Uterus (tissue), 4 donors: Measurements from ENCODE around the gene MARVELD1. TPM values are rescaled to one million over a fixed set of nuclear protein-coding genes. Genes with fewer than 3 reads are reported as not detected.
"Not testable (repeated sequence)": the region's sequence is repeated elsewhere in the genome, so short reads cannot be mapped to it uniquely, and the experiment has no call there.

ENCODE experiments used
- DNase-seq, 2 donors: peaks; one replicate each; pipeline ENCODE4 v3.0.0-alpha.2; 2019 to 2020
- H3K27ac ChIP-seq, 2 donors: fragments of 200-600 bp; sonication (generic); 1 replicate in 1 of 2; 2 replicates in 1 of 2; pipeline ENCODE4 v1.5.1; 2016 to 2018
- H3K27me3 ChIP-seq, 2 donors: fragments of 200-600 bp; sonication (generic); one replicate each; pipeline ENCODE4 v1.5.1; 2018 to 2019; ENCODE audit warnings: control low read depth in 1 of 2
- H3K36me3 ChIP-seq, 2 donors: fragments of 200-600 bp; sonication (generic); one replicate each; pipeline ENCODE4 v1.5.1; 2019; ENCODE audit warnings: control low read depth in 1 of 2
- H3K4me1 ChIP-seq, 2 donors: fragments of 200-600 bp; sonication (generic); one replicate each; pipeline ENCODE4 v1.5.1; 2018 to 2019; ENCODE audit warnings: control low read depth in 1 of 2
- H3K4me3 ChIP-seq, 2 donors: fragments of 200-600 bp; sonication (generic); 1 replicate in 1 of 2; 2 replicates in 1 of 2; pipeline ENCODE4 v1.5.1; 2018 to 2019; ENCODE audit warnings: mild to moderate bottlenecking in 1 of 2
- H3K9me3 ChIP-seq, 2 donors: fragments of 200-600 bp; sonication (generic); one replicate each; pipeline ENCODE4 v1.5.1; 2019; ENCODE audit warnings: control low read depth in 1 of 2
- CTCF ChIP-seq, 4 experiments: fragments of 200-600 bp in 2 of 4; fragments of 450-650 bp in 2 of 4; sonication (generic) in 2 of 4; IDR thresholded peaks; one replicate each; pipeline ENCODE4 v1.5.1; 2016 to 2019; ENCODE audit warnings: antibody characterized with exemption in 4 of 4, mild to moderate bottlenecking in 2 of 4, moderate library complexity in 1 of 4
- POLR2A ChIP-seq, 2 donors: fragments of 450-650 bp; IDR thresholded peaks; one replicate each; pipeline ENCODE4 v1.6.1; 2016; ENCODE audit warnings: antibody characterized with exemption in 2 of 2, mild to moderate bottlenecking in 1 of 2, moderate library complexity in 1 of 2
- intact Hi-C: fragments of 100-400 bp; cut with DNase I; formaldehyde crosslinking; loops from one replicate; pipeline ENCODE4 v1.15.1; 2023; ENCODE audit warnings: low total_unique reads
- total RNA-seq, 4 donors: library from RNA; depleted of rRNA in 3 of 4; stranded (reverse); fragments of >200 nt in 3 of 4; gene quantifications; one replicate each; pipeline versions ENCODE4 v1.1.0 to v1.2.4, GENCODE V29; 2014 to 2023
- donor health status: DM: yes; HTN: yes; CAD: no.

MARVELD1 gene
- total RNA-seq, 4 donors from 2014 or later = 36.9 to 158 (median 59.4) TPM

DNA sequence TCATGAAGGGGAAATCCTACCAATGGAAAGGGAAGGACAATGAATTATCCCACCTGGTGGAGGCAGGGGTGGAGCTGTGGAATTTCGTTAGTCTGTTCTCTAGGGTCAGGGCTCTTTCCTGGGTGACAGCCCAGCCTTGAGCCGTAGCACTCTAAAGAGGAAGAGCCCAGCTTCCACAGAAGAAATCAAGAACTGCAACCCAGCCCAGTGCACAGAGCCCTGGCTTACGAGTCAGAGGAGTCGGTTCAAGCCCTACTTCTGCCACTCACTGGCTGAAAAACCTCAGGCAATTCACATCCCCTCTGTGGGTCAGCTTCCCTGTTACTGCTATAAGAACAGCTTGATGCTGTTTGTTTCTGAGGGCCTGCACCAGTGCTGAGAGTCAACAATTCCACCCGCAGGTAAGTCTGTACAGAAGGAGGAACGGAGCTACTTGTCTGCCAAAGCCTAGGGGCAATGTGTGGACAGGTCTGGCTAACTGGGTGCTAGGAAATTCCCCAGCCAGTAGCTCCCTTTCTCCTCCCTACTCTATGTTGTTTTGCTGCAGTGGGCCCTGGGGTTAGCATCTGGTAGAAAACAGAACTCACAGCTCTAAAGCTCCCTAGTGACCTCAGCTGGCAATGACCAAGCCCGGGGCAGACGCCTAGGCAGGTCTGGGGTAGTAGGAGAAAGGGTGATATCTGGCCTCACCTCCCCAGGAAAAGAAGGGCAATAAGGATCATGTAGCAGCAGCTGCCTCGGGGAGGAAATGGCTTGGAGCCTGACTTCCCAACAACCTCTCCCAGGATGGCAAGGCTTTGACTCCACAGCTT, 29.8 kb upstream of the MARVELD1 start:
- no peaks in the 10 kb centered on the region for H3K27me3 ChIP-seq
- DNase-seq = no peak

GRCh38 chr10:97684368-97684713, 29.2 kb upstream of the MARVELD1 start:
- H3K9me3 ChIP-seq, intact Hi-C loops, H3K27me3 ChIP-seq, DNase-seq, H3K36me3 ChIP-seq: not testable (repeated sequence)
- peak overlapping the region in 1 of 2 donors; percentile 91 for H3K4me3 ChIP-seq
- peak overlapping the region; percentile 91 to 97 for H3K27ac ChIP-seq
- H3K4me1 ChIP-seq = peaks cover 9 to 15% of the 10 kb centered on the region in 2 donors

More for the DNA sequence above, 29.8 kb upstream of the MARVELD1 start:
- H3K4me1 ChIP-seq = peaks cover 9 to 15% of the 10 kb centered on the region in 2 donors
- H3K4me3 ChIP-seq = peak overlapping the region in 1 of 2 donors; percentile 91
- H3K27ac ChIP-seq = peak overlapping the region; percentile 91 to 97
- H3K36me3 ChIP-seq = no peaks in the 10 kb centered on the region
- intact Hi-C loops = no loop called here
- no peak for TF ChIP-seq CTCF (IDR thresholded peaks at IDR 0.05)
- TF ChIP-seq POLR2A (IDR thresholded peaks at IDR 0.05) = no peak
- no peaks in the 10 kb centered on the region for H3K9me3 ChIP-seq

DNA sequence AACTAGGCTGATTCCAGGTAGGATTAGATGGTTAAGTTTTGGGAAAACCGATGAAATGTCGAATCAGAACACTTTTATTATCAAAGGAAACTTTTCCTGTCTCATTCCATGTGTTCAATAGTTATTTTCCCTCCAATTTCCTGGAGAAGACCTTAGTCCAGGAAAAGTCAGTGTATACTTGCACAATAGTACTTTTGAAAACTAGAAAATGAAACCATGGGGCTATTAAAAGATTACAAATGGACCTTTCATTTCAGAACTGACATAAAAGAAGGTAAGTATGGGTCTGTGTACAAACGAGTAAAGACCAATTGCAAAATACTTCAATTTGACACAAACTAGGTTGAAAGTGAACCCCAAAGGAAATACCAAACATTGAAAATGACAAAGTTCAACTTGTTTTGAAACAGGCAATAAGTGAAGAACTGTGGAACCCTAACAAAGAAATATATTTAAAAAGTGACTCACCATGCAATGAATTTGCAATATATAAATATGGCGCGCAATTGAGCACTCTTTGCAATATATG, 28.6 kb upstream of the MARVELD1 start:
- no peak for TF ChIP-seq CTCF (IDR thresholded peaks at IDR 0.05)
- peak overlapping the region; percentile 91 to 97 for H3K27ac ChIP-seq
- H3K27me3 ChIP-seq = no peaks in the 10 kb centered on the region
- no peaks in the 10 kb centered on the region for H3K36me3 ChIP-seq
- intact Hi-C loops = no loop called here
- no peak for DNase-seq
- H3K4me3 ChIP-seq = peak overlapping the region in 1 of 2 donors; percentile 91
- no peaks in the 10 kb centered on the region for H3K9me3 ChIP-seq
- H3K4me1 ChIP-seq = peaks cover 9 to 15% of the 10 kb centered on the region in 2 donors

DNA sequence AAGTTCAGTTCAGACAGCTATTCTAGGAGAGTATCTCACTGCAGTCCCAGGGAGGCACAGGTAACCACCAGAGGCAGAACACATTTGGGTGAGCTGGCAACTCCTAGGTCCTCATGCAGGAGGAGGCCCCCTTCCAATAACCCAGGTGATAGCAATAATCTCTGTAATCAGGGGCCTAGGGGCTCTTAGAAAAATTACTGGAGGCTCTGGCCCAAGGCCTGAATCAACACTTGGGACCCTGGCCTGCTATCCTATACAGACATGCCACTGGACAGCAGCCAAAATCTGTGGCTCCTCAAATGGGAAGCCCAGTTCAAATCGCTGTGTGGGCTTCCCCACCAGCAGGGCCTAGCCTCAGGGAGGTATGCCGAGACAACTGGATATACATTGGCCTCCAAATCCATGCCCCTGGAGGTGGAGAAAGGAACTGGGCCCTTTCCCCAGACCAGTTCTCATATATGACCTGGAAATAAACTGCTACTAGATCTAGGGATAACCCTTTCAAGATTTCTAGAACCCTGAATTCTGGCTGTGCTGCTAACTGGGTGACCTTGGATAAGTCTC, 28.1 kb upstream of the MARVELD1 start:
- TF ChIP-seq POLR2A (IDR thresholded peaks at IDR 0.05) = no peak
- peak in 1 of 4 experiments; percentile 4 for TF ChIP-seq CTCF (IDR thresholded peaks at IDR 0.05)
- Histone ChIP-seq H3K9me3 (no peaks in the 10 kb centered on the region), H3K4me1 (peaks cover 9 to 15% of the 10 kb centered on the region in 2 donors), H3K27ac (peak overlapping the region; percentile 91 to 97), H3K4me3 (peak overlapping the region; percentile 80 to 91), H3K27me3 (no peaks in the 10 kb centered on the region), H3K36me3 (no peaks in the 10 kb centered on the region)
- no peak for DNase-seq
- intact Hi-C loops = no loop called here

GRCh38 chr10:97686301-97686961, 27.1 kb upstream of the MARVELD1 start:
- no peak for DNase-seq
- no peak for TF ChIP-seq POLR2A (IDR thresholded peaks at IDR 0.05)
- TF ChIP-seq CTCF (IDR thresholded peaks at IDR 0.05) = no peak
- Histone ChIP-seq H3K27ac (peak overlapping the region; percentile 91 to 97), H3K4me3 (peak overlapping the region; percentile 80 to 91), H3K9me3 (no peaks in the 10 kb centered on the region), H3K27me3 (no peaks in the 10 kb centered on the region), H3K36me3 (no peaks in the 10 kb centered on the region), H3K4me1 (peaks cover 9 to 15% of the 10 kb centered on the region in 2 donors)
- intact Hi-C loops = no loop called here
